HEK293 (cell line): ENCODE data around the gene PVALEF.

Source experiments
- CTCF ChIA-PET: fragments of 350-600 bp; formaldehyde crosslinking; extraction: SDS; loops from one replicate; lab custom pipeline; 2021; ENCODE audit warnings: antibody characterized with exemption; lab: Yijun Ruan, JAX
- POLR2A ChIA-PET: fragments of 300-600 bp; formaldehyde crosslinking; extraction: SDS; loops from one replicate; lab custom pipeline; 2020; ENCODE audit warnings: antibody characterized with exemption, inconsistent platforms; lab: Yijun Ruan, JAX
- H3K27ac ChIP-seq: fragments of 200-500 bp; sonication (Bioruptor generic); 2 replicates; pipeline ENCODE4 v1.5.1; 2014; ENCODE audit warnings: low read depth, low read length, control low read depth, inconsistent platforms; ENCODE audit errors: extremely low read depth
- H3K36me3 ChIP-seq, 2 experiments: fragments of 200-500 bp in 1 of 2; sonication (Bioruptor generic) in 1 of 2; 1 replicate in 1 of 2; 2 replicates in 1 of 2; pipeline ENCODE4 v1.5.1; 2014 to 2017; ENCODE audit warnings: inconsistent platforms in 2 of 2, low read length in 2 of 2; ENCODE audit not compliant: control insufficient read depth in 2 of 2, insufficient read depth in 1 of 2
- H3K4me1 ChIP-seq: fragments of 200-500 bp; sonication (Bioruptor generic); 2 replicates; pipeline ENCODE4 v1.5.1; 2014; ENCODE audit warnings: mild to moderate bottlenecking, low read length, inconsistent platforms; ENCODE audit not compliant: control insufficient read depth, insufficient read depth
- H3K4me3 ChIP-seq: 2 replicates; pipeline ENCODE4 v1.5.1; 2011; ENCODE audit warnings: low read depth, mild to moderate bottlenecking, control low read depth, low read length, moderate library complexity
- H3K9me3 ChIP-seq: fragments of 200-500 bp; sonication (Bioruptor generic); 2 replicates; pipeline ENCODE4 v1.5.1; 2014; ENCODE audit warnings: low read depth, low read length, inconsistent platforms; ENCODE audit not compliant: control insufficient read depth, insufficient read depth
- GLI4 ChIP-seq: fragments of 450-650 bp; formaldehyde crosslinking; IDR thresholded peaks from 2 replicates; pipeline ENCODE4 v1.5.1; 2016; ENCODE audit warnings: missing biosample characterization, missing genetic modification characterization
- KLF16 ChIP-seq: fragments of 450-650 bp; formaldehyde crosslinking; IDR thresholded peaks from 2 replicates; pipeline ENCODE4 v1.5.1; 2017; ENCODE audit warnings: missing biosample characterization, missing genetic modification characterization
- KLF17 ChIP-seq: fragments of 450-650 bp; formaldehyde crosslinking; IDR thresholded peaks from 2 replicates; pipeline ENCODE4 v1.5.1; 2016; ENCODE audit warnings: missing biosample characterization, missing genetic modification characterization
- PRDM2 ChIP-seq: fragments of 450-650 bp; formaldehyde crosslinking; IDR thresholded peaks from 2 replicates; pipeline ENCODE4 v1.5.1; 2016; ENCODE audit warnings: missing biosample characterization, missing genetic modification characterization, borderline replicate concordance
- PRDM4 ChIP-seq: fragments of 450-650 bp; formaldehyde crosslinking; IDR thresholded peaks from 2 replicates; pipeline ENCODE4 v1.5.1; 2017; ENCODE audit warnings: missing biosample characterization, missing genetic modification characterization
- SCRT2 ChIP-seq: fragments of 450-650 bp; formaldehyde crosslinking; IDR thresholded peaks from 2 replicates; pipeline ENCODE4 v1.5.1; 2016; ENCODE audit warnings: missing biosample characterization, missing genetic modification characterization
- SP3 ChIP-seq: fragments of 450-650 bp; formaldehyde crosslinking; IDR thresholded peaks from 2 replicates; pipeline ENCODE4 v1.5.1; 2016; ENCODE audit warnings: missing biosample characterization, missing genetic modification characterization
- ZBTB10 ChIP-seq: fragments of 450-650 bp; formaldehyde crosslinking; IDR thresholded peaks from 2 replicates; pipeline ENCODE4 v1.5.1; 2016; ENCODE audit warnings: missing biosample characterization, missing genetic modification characterization
- ZBTB20 ChIP-seq: fragments of 450-650 bp; formaldehyde crosslinking; IDR thresholded peaks from 2 replicates; pipeline ENCODE4 v1.5.1; 2016; ENCODE audit warnings: missing biosample characterization, missing genetic modification characterization
- ZNF112 ChIP-seq: fragments of 450-650 bp; formaldehyde crosslinking; IDR thresholded peaks from 2 replicates; pipeline ENCODE4 v1.5.0; 2017; ENCODE audit warnings: missing biosample characterization, missing genetic modification characterization
- ZNF2 ChIP-seq: fragments of 450-650 bp; formaldehyde crosslinking; IDR thresholded peaks from 2 replicates; pipeline ENCODE4 v1.5.1; 2016; ENCODE audit warnings: missing biosample characterization, missing genetic modification characterization
- ZNF274 ChIP-seq, 2 experiments: fragments of 200-500 bp in 1 of 2; fragments of 450-650 bp in 1 of 2; sonication (Bioruptor generic) in 1 of 2; formaldehyde crosslinking in 1 of 2; IDR thresholded peaks; 2 replicates each; pipeline versions ENCODE4 v1.5.1 to v1.6.1; 2014 to 2016; ENCODE audit warnings: borderline replicate concordance in 1 of 2, inconsistent platforms in 1 of 2, low read length in 1 of 2, missing biosample characterization in 1 of 2, missing genetic modification characterization in 1 of 2
- ZNF354C ChIP-seq: fragments of 450-650 bp; formaldehyde crosslinking; IDR thresholded peaks from 2 replicates; pipeline ENCODE4 v1.5.1; 2016; ENCODE audit warnings: missing biosample characterization, missing genetic modification characterization, low read depth, borderline replicate concordance
- ZNF366 ChIP-seq: fragments of 450-650 bp; formaldehyde crosslinking; conservative IDR thresholded peaks from 2 replicates; pipeline ENCODE4 v1.5.1; 2016; ENCODE audit warnings: missing biosample characterization, missing genetic modification characterization
- ZNF658 ChIP-seq: fragments of 450-650 bp; formaldehyde crosslinking; IDR thresholded peaks from 2 replicates; pipeline ENCODE4; 2016; ENCODE audit warnings: missing biosample characterization, missing genetic modification characterization
- ZNF677 ChIP-seq: fragments of 450-650 bp; IDR thresholded peaks from 2 replicates; pipeline ENCODE4 v1.5.0; 2018; ENCODE audit warnings: missing biosample characterization, mild to moderate bottlenecking, missing genetic modification characterization, moderate library complexity
- ZNF747 ChIP-seq: fragments of 450-650 bp; formaldehyde crosslinking; IDR thresholded peaks from 2 replicates; pipeline ENCODE4 v1.5.1; 2016; ENCODE audit warnings: missing biosample characterization, missing genetic modification characterization
- TF ChIP-seq, protein P1 (sequence below): IDR thresholded peaks from 2 replicates; pipeline ENCODE4 v1.6.1; 2011; ENCODE audit warnings: mild to moderate bottlenecking, low read depth, low read length, borderline replicate concordance

Gene PVALEF

DNA sequence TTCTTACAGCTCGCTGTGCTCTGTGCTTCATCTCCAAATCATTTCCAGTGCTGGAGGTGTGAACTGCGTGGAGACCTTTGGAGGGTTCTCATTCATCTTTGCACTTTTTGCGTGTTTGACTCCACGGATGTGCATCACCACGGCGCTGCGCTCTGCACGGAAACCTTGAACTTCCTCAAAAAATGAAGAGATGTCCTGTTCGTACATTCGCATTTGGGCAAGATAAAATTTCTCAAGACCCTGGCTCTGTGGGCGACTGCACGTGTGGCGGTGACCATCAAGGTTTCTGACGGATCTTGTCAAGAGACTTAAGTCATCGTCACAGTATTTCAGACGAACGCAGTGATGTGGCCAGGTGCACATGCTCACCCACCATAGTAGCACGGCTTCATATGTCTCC, 10.3 kb upstream of the PVALEF start:
- TF ChIP-seq ZNF112 (tag by site-specific recombination) (no peak), KLF17 (tag by site-specific recombination) (no peak), ZNF274 (IDR thresholded peaks at IDR 0.05; ENCODE audit: low read length) (no peak), ZNF274 (tag by site-specific recombination; IDR thresholded peaks at IDR 0.05; ENCODE audit: borderline replicate concordance) (no peak), ZNF658 (tag by site-specific recombination) (no peak), ZNF677 (tag by site-specific recombination) (no peak), KLF16 (tag by site-specific recombination) (no peak), PRDM2 (tag by site-specific recombination) (no peak), ZNF747 (no peak), ZNF366 (no peak), ZBTB10 (tag by site-specific recombination) (no peak)
- TF ChIP-seq, protein P1, sequence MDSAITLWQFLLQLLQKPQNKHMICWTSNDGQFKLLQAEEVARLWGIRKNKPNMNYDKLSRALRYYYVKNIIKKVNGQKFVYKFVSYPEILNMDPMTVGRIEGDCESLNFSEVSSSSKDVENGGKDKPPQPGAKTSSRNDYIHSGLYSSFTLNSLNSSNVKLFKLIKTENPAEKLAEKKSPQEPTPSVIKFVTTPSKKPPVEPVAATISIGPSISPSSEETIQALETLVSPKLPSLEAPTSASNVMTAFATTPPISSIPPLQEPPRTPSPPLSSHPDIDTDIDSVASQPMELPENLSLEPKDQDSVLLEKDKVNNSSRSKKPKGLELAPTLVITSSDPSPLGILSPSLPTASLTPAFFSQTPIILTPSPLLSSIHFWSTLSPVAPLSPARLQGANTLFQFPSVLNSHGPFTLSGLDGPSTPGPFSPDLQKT: no peak
- H3K27ac ChIP-seq: no peak overlapping the region
- POLR2A ChIA-PET: no interaction called here
- no peaks in the 10 kb centered on the region for H3K9me3 ChIP-seq
- H3K36me3 ChIP-seq: no peaks in the 10 kb centered on the region
- CTCF ChIA-PET: interaction anchor here (0.9 to 1.4 kb wide), 3 partner anchors 11 to 46 kb away, joined by 3 to 4 read pairs (median 3); no protein-coding TSS in a partner anchor
- no peak overlapping the region for H3K4me3 ChIP-seq
- no peaks in the 10 kb centered on the region for H3K4me1 ChIP-seq

DNA sequence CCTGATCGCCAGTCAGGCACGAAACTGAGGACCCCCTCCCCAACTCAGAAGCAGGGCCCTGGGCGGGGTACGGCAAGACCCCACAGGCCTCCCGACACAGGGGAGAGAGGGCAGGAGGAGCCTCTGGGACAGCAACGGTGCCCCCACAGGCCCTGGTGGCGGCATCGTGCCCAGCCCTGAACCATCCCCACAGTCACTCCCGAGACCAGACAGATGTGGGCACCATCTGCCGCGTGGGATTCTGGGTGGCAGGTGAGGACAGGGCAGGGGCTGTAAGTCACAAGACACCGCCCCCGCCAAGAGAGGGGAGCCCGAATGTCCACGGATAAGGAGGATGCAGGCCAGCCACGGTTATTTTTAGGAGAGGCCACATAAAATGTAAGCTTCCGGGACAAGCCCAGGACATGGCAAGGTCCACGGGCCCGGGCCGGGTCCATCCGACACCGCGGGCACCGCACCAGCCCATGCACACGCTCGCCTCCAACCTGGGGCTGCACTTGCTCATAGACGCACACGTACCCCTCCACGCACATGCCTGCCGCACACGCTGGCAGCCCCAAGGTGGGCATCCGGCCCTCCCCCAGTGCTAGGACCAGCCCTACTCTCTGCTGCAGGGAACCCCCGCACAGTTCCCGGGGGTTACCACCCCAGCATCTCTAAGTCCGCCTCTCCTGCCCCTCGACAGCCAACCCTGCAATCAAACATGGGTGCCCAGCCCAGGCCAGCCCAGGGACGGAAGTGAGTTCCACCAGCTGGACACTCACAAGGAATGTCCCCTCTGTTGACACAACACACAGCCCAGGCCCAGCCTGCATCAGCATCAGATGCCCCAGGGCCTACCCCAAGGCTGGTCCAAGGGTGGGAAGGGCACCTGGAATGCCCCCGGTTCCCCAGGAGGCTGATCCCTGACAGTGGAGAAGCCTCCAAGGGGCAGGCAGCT, 8.2 kb upstream of the PVALEF start:
- no peaks in the 10 kb centered on the region for H3K9me3 ChIP-seq
- H3K27ac ChIP-seq: no peak overlapping the region
- H3K36me3 ChIP-seq: no peaks in the 10 kb centered on the region
- ChIA-PET CTCF (interaction anchor here (0.6 kb wide), 1 partner anchor 10 kb away, joined by 4 read pairs; no protein-coding TSS in a partner anchor), POLR2A (no interaction called here)
- no peaks in the 10 kb centered on the region for H3K4me1 ChIP-seq
- no peak overlapping the region for H3K4me3 ChIP-seq
- TF ChIP-seq SCRT2 (tag by site-specific recombination): no peak
- TF ChIP-seq GLI4 (tag by site-specific recombination): no peak
- TF ChIP-seq ZBTB20: no peak
- TF ChIP-seq PRDM4: no peak
- no peak for TF ChIP-seq ZNF2 (tag by site-specific recombination)
- TF ChIP-seq SP3 (tag by site-specific recombination): no peak
- no peak for TF ChIP-seq ZNF747
- no peak for TF ChIP-seq ZNF354C (tag by site-specific recombination)
